Bronchial epithelial cell (primary cell): ENCODE data around the gene MAGI2. TPM values are rescaled to one million over a fixed set of nuclear protein-coding genes. Genes with fewer than 3 reads are reported as not detected.
"Not testable (repeated sequence)": the region's sequence is repeated elsewhere in the genome, so short reads cannot be mapped to it uniquely, and the experiment has no call there.

ENCODE experiments used
- DNase-seq: peaks from one replicate; pipeline ENCODE4 v3.0.0-alpha.2; 2010; ENCODE audit warnings: low read depth
- FAIRE-seq: peaks from 2 replicates; lab custom pipeline; 2011; peaks lifted over from hg19 to GRCh38; lab: Jason Lieb, UNC
- H3K27me3 ChIP-seq: 2 replicates; pipeline ENCODE4 v1.5.1; 2011; ENCODE audit warnings: low read length; ENCODE audit not compliant: control insufficient read depth, insufficient read depth
- H3K36me3 ChIP-seq: 2 replicates; pipeline ENCODE4 v1.5.1; 2011; ENCODE audit warnings: low read length; ENCODE audit not compliant: control insufficient read depth, insufficient read depth
- H3K4me3 ChIP-seq: 2 replicates; pipeline ENCODE4 v1.5.1; 2011; ENCODE audit warnings: mild to moderate bottlenecking, low read depth, low read length, control low read depth
- CTCF ChIP-seq: IDR thresholded peaks from 2 replicates; pipeline ENCODE4 v1.5.1; 2011; ENCODE audit warnings: mild to moderate bottlenecking, moderate library complexity, low read length, control low read depth, inconsistent platforms; ENCODE audit not compliant: insufficient read depth, severe bottlenecking
- total RNA-seq: library from RNA; depleted of rRNA; stranded (reverse); fragments of >200 nt; gene quantifications from 2 replicates; pipeline ENCODE4 v1.2.1, GENCODE V29; 2014

The MAGI2 gene
- total RNA-seq, 1 donor from 2014 or later = 2.6 TPM

GRCh38 chr7:78323118-78323517, 1130.3 kb downstream of the MAGI2 start:
- no peaks in the 10 kb centered on the region for H3K36me3 ChIP-seq
- no peak for TF ChIP-seq CTCF
- FAIRE-seq = no peak

DNA sequence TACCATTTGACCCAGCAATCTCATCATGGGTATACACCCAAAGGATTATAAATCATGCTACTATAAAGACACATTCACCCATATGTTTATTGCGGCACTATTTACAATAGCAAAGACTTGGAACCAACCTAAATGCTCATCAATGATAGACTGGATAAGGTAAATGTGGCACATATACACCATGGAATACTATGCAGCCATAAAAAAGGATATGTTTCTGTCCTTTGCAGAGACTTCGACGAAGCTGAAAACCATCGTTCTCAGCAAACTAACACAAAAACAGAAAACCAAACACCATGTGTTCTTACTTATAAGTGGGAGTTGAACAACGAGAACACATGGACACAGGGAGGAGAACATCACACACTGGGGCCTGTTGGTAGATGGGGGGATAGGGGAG, 1131.2 kb downstream of the MAGI2 start:
- FAIRE-seq, H3K4me3 ChIP-seq, DNase-seq, H3K27me3 ChIP-seq, H3K36me3 ChIP-seq: not testable (repeated sequence)

More at GRCh38 chr7:78323118-78323517, 1130.3 kb downstream of the MAGI2 start:
- Histone ChIP-seq H3K27me3 (no peaks in the 10 kb centered on the region), H3K4me3 (no peak overlapping the region)
- no peak for DNase-seq

DNA sequence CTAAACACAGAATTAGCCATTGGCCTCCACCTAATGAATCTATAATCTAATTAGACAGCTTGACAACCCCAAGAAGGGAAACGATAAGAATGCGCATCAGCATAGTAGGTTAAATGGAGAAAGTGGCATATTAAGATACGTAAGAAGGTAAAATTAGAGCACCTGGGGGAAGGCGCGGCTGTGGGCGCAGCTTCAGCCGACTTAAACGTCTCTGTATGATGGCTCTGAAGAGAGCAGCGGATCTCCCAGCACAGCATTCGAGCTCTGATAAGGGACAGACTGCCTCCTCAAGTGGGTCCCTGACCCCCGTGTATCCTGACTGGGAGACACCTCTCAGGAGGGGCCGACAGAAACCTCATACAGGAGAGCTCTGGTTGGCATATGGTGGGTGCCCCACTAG, 1136.1 kb downstream of the MAGI2 start:
- H3K36me3 ChIP-seq = no peaks in the 10 kb centered on the region
- H3K4me3 ChIP-seq = no peak overlapping the region
- FAIRE-seq = no peak
- DNase-seq = no peak
- no peaks in the 10 kb centered on the region for H3K27me3 ChIP-seq
- no peak for TF ChIP-seq CTCF

- Histone ChIP-seq H3K36me3 (no peaks in the 10 kb centered on the region), H3K27me3 (no peaks in the 10 kb centered on the region), H3K4me3 (no peak overlapping the region)
- FAIRE-seq = no peak
- no peak for TF ChIP-seq CTCF
- no peak for DNase-seq
Measured at GRCh38 chr7:78316110-78316509, 1137.4 kb downstream of the MAGI2 start.

DNA sequence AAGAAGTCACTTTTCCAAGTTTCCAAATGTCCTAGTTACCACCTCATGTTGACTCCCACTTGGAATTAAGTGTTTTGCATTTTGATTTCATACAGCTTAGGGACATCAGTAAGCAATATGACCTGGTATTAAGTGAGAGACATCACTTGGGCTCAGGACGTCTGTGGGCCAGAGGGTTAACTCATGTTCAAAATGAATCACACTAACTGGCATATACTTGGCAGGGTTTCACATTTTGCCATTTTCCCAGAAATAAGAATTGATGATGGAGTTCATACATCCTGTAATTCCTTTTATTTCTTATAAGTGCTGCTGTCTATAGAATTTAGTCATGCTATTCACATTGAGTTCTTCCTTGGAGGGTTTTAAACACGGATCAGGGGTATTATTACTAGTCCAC, 1138.3 kb downstream of the MAGI2 start:
- Histone ChIP-seq H3K36me3 (no peaks in the 10 kb centered on the region), H3K27me3 (no peaks in the 10 kb centered on the region), H3K4me3 (no peak overlapping the region)
- DNase-seq (no peak), FAIRE-seq (no peak)
- TF ChIP-seq CTCF = no peak

DNA sequence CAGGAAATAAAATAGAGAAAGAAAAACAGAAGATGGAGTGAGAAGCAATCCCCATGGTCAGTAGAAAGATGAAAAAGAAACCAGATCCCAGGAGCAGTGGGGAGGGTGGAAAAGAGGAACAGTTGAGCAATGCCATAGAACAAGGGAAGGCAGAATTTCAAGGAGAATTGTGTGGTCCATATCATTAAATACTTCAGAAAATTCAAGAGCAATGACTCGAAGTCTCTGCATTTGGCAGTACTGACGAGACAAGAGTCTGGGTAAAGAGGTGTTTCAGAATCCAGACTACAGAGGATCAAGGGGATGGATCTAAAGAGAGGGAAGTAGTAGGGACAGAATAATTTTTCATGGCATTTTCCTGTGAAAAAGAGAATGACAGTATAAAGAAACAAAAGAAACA, 1142.3 kb downstream of the MAGI2 start:
- H3K36me3 ChIP-seq = no peaks in the 10 kb centered on the region
- H3K4me3 ChIP-seq = no peak overlapping the region
- no peaks in the 10 kb centered on the region for H3K27me3 ChIP-seq
- no peak for FAIRE-seq
- no peak for DNase-seq
- no peak for TF ChIP-seq CTCF
